Mammary epithelial cell (primary cell): Measurements from ENCODE around the gene SASH3.

Experiments
- CTCF ChIP-seq, 2 donors: IDR thresholded peaks in 1 of 2; conservative IDR thresholded peaks in 1 of 2; 2 replicates each; pipeline ENCODE4 v1.5.1; 2011 to 2012; ENCODE audit warnings: inconsistent platforms in 2 of 2, low read length in 2 of 2, mild to moderate bottlenecking in 2 of 2, control low read depth in 1 of 2, low read depth in 1 of 2; ENCODE audit not compliant: insufficient read depth in 1 of 2; ENCODE audit errors: extremely low read depth in 1 of 2
- EZH2 ChIP-seq: IDR thresholded peaks from 2 replicates; pipeline ENCODE4 v1.6.1; 2012; ENCODE audit warnings: low read length, inconsistent platforms, borderline replicate concordance

- TF ChIP-seq CTCF (conservative IDR thresholded peaks at IDR 0.05 in 1 of 2, IDR thresholded peaks at IDR 0.05 in 1 of 2; ENCODE audit: extremely low read depth in 1 of 2, insufficient read depth in 1 of 2, low read depth in 1 of 2, low read length in 2 of 2) (no peak), EZH2 (no peak)
Observed at GRCh38 chrX:129791336-129791735, 11.6 kb downstream of the SASH3 start.
